GM18520 (cell line): ENCODE data around the gene HSPA9.
"Not testable (repeated sequence)": the region's sequence is repeated elsewhere in the genome, so short reads cannot be mapped to it uniquely, and the experiment has no call there.

Source experiments
- ATAC-seq: cut with Tn5 transposase; IDR thresholded peaks from one replicate; pipeline ENCODE4 v1.9.1; 2021; ENCODE audit not compliant: unreplicated experiment

Gene HSPA9

GRCh38 chr5:138536215-138536614, 39.0 kb downstream of the HSPA9 start:
- no peak for ATAC-seq

GRCh38 chr5:138533973-138534941, 40.9 kb downstream of the HSPA9 start:
- no peak for ATAC-seq

- no peak for ATAC-seq
Measured at GRCh38 chr5:138529812-138530211, 45.4 kb downstream of the HSPA9 start.

- ATAC-seq, result no peak
Measured at GRCh38 chr5:138528744-138529469, 46.3 kb downstream of the HSPA9 start.

GRCh38 chr5:138528208-138528607, 47.0 kb downstream of the HSPA9 start:
- ATAC-seq, result no peak

- ATAC-seq, result no peak
Measured at GRCh38 chr5:138527170-138527569, 48.0 kb downstream of the HSPA9 start.

GRCh38 chr5:138523406-138523805, 51.8 kb downstream of the HSPA9 start:
- no peak for ATAC-seq

- no peak for ATAC-seq
Measured at GRCh38 chr5:138520971-138521370, 54.2 kb downstream of the HSPA9 start.

GRCh38 chr5:138517437-138517836, 57.8 kb downstream of the HSPA9 start:
- ATAC-seq, result no peak

GRCh38 chr5:138515556-138516245, 59.5 kb downstream of the HSPA9 start:
- ATAC-seq, result no peak

- no peak for ATAC-seq
Measured at GRCh38 chr5:138514021-138514420, 61.2 kb downstream of the HSPA9 start.

GRCh38 chr5:138508958-138509357, 66.2 kb downstream of the HSPA9 start:
- no peak for ATAC-seq

GRCh38 chr5:138507485-138507884, 67.7 kb downstream of the HSPA9 start:
- not testable (repeated sequence) for ATAC-seq

- no peak for ATAC-seq
Measured at GRCh38 chr5:138506370-138507306, 68.6 kb downstream of the HSPA9 start.

GRCh38 chr5:138504799-138505198, 70.4 kb downstream of the HSPA9 start:
- no peak for ATAC-seq
